GM23338 (cell line): ENCODE data around the gene ARSI. TPM values are rescaled to one million over a fixed set of nuclear protein-coding genes. Genes with fewer than 3 reads are reported as not detected.

ENCODE experiments used
- ATAC-seq: fragments of 200-7000 bp; cut with Tn5 transposase; 3 replicates; pipeline ENCODE4 v1.9.1; 2020
- DNase-seq: peaks from one replicate; pipeline ENCODE4 v3.0.0-alpha.2; 2015; ENCODE audit warnings: low spot score
- H2AFZ ChIP-seq: fragments of 200-600 bp; sonication (generic); 2 replicates; pipeline ENCODE4 v1.8.0; 2016; ENCODE audit warnings: antibody characterized with exemption, mild to moderate bottlenecking, moderate library complexity
- H3F3A ChIP-seq: fragments of 200-600 bp; sonication (generic); replicated peaks from 2 replicates; pipeline ENCODE4 v1.8.0; 2017; ENCODE audit warnings: antibody characterized with exemption, mixed run types, low read depth
- H3K27ac ChIP-seq: fragments of 200-600 bp; sonication (generic); 2 replicates; pipeline ENCODE4 v1.6.1; 2016; ENCODE audit warnings: low read depth
- H3K27me3 ChIP-seq: fragments of 200-600 bp; sonication (generic); 2 replicates; pipeline ENCODE4 v1.8.0; 2016; ENCODE audit warnings: mild to moderate bottlenecking, mixed run types, moderate library complexity; ENCODE audit not compliant: insufficient read depth
- H3K36me3 ChIP-seq: fragments of 200-600 bp; sonication (generic); 2 replicates; pipeline ENCODE4 v1.8.0; 2016; ENCODE audit warnings: mild to moderate bottlenecking; ENCODE audit not compliant: insufficient read depth
- H3K4me1 ChIP-seq: fragments of 200-600 bp; sonication (generic); 2 replicates; pipeline ENCODE4 v1.8.0; 2016; ENCODE audit warnings: mild to moderate bottlenecking, moderate library complexity; ENCODE audit not compliant: insufficient read depth
- H3K4me2 ChIP-seq: fragments of 200-600 bp; sonication (generic); 2 replicates; pipeline ENCODE4 v1.7.1; 2017; ENCODE audit warnings: mixed run types
- H3K4me3 ChIP-seq: fragments of 200-600 bp; sonication (generic); 2 replicates; pipeline ENCODE4 v1.6.1; 2016; ENCODE audit warnings: mixed run types
- H3K79me2 ChIP-seq: fragments of 200-600 bp; sonication (generic); replicated peaks from 2 replicates; pipeline ENCODE4 v1.8.0; 2017; ENCODE audit warnings: mild to moderate bottlenecking; ENCODE audit not compliant: insufficient read depth
- H3K9me2 ChIP-seq: fragments of 200-600 bp; sonication (generic); 2 replicates; pipeline ENCODE4 v1.8.0; 2017; ENCODE audit not compliant: insufficient read depth
- H4K20me1 ChIP-seq: fragments of 200-600 bp; sonication (generic); replicated peaks from 2 replicates; pipeline ENCODE4 v1.8.0; 2017; ENCODE audit warnings: mild to moderate bottlenecking; ENCODE audit not compliant: insufficient read depth
- H3K27ac Mint-ChIP-seq: 2 replicates; pipeline ENCODE4 v1.8.0; 2020; ENCODE audit warnings: inconsistent platforms, mild to moderate bottlenecking, moderate library complexity, mixed read lengths
- H3K27me3 Mint-ChIP-seq: 3 replicates; pipeline ENCODE4 v1.8.0; 2022; ENCODE audit warnings: low read depth, mild to moderate bottlenecking, moderate library complexity, mixed read lengths, inconsistent platforms; ENCODE audit not compliant: insufficient read depth, poor library complexity
- H3K36me3 Mint-ChIP-seq: 3 replicates; pipeline ENCODE4 v1.8.0; 2021; ENCODE audit warnings: low read depth, mild to moderate bottlenecking, inconsistent platforms, moderate library complexity, mixed read lengths
- H3K4me1 Mint-ChIP-seq: 3 replicates; pipeline ENCODE4 v1.8.0; 2020; ENCODE audit warnings: mild to moderate bottlenecking, inconsistent platforms, mixed read lengths
- H3K4me3 Mint-ChIP-seq: 3 replicates; pipeline ENCODE4 v1.8.0; 2021; ENCODE audit warnings: moderate library complexity, mild to moderate bottlenecking, inconsistent platforms, mixed read lengths
- H3K9me3 Mint-ChIP-seq: 3 replicates; pipeline ENCODE4 v1.8.0; 2020; ENCODE audit warnings: moderate library complexity, mild to moderate bottlenecking, inconsistent platforms, mixed read lengths
- CREB1 ChIP-seq: fragments of 250-450 bp; sonication (Bioruptor Pico); IDR thresholded peaks from 2 replicates; pipeline ENCODE4 v1.5.0; 2020; ENCODE audit warnings: low read depth, mild to moderate bottlenecking, moderate library complexity
- EZH2phosphoT487 ChIP-seq: fragments of 200-600 bp; sonication (generic); IDR thresholded peaks from one replicate; pipeline ENCODE4 v1.8.1; 2018; ENCODE audit warnings: antibody characterized with exemption; ENCODE audit not compliant: unreplicated experiment
- JUNB ChIP-seq: IDR thresholded peaks from one replicate; pipeline ENCODE4 v1.6.1; 2016; ENCODE audit warnings: antibody characterized with exemption; ENCODE audit not compliant: unreplicated experiment
- POLR2AphosphoS5 ChIP-seq: IDR thresholded peaks from 2 replicates; pipeline ENCODE4 v1.6.1; 2016; ENCODE audit warnings: antibody characterized with exemption, low read depth
- STAT1 ChIP-seq: IDR thresholded peaks from one replicate; pipeline ENCODE4 v1.6.1; 2016; ENCODE audit warnings: antibody characterized with exemption; ENCODE audit not compliant: unreplicated experiment
- ZNF114 ChIP-seq: fragments of 250-450 bp; sonication (Bioruptor Pico); IDR thresholded peaks from 2 replicates; pipeline ENCODE4 v1.5.0; 2020; ENCODE audit warnings: mild to moderate bottlenecking, moderate library complexity
- ZNF331 ChIP-seq: fragments of 250-450 bp; sonication (Bioruptor Pico); IDR thresholded peaks from 2 replicates; pipeline ENCODE4 v1.5.0; 2020; ENCODE audit warnings: low read depth, mild to moderate bottlenecking, moderate library complexity
- long read RNA-seq: library from polyadenylated mRNA; unstranded; transcript quantifications from one replicate; pipeline ENCODE4 v2.0.0, GENCODE V29; 2020; ENCODE audit not compliant: unreplicated experiment
- polyA plus RNA-seq: library from polyadenylated mRNA; unstranded; fragments of >200 nt; fragmentation: Nextera tagmentation; extraction: Ambion mirVana; gene quantifications from 2 replicates; pipeline ENCODE4 v1.2.1, GENCODE V29; 2016
- total RNA-seq: library from RNA; depleted of rRNA; stranded (reverse); fragments of >200 nt; shearing (Covaris generic); gene quantifications from 2 replicates; pipeline ENCODE4 v1.2.3, GENCODE V29; 2014; rRNA removed
- TF ChIP-seq, protein P1 (sequence below), 2 experiments: fragments of 200-600 bp in 1 of 2; sonication (generic) in 1 of 2; conservative IDR thresholded peaks; 2 replicates each; pipeline versions ENCODE4 v1.5.1 to v1.6.1; 2016 to 2017; ENCODE audit warnings: antibody characterized with exemption in 2 of 2, low read depth in 2 of 2, mild to moderate bottlenecking in 2 of 2, moderate library complexity in 1 of 2

Gene ARSI
- total RNA-seq: 6.9 and 7.1 TPM in 2 replicates
- polyA plus RNA-seq: 0.99 and 1.6 TPM in 2 replicates
- long read RNA-seq, partial matches to known transcripts: 0 of 2 reads
- long read RNA-seq, other reads (novel, unspliced or antisense): 1 of 2 reads

GRCh38 chr5:150302301-150303069 is at the start of gene ARSI:
TSS of gene ARSI (minus strand) at chr5:150302905. CDS start at chr5:150302373, 532 bp downstream.
- no peaks in the 10 kb centered on the region for H3K9me3 Mint-ChIP-seq
- H3K36me3 ChIP-seq: no peaks in the 10 kb centered on the region
- peak within 1 kb of the TSS; percentile 66 for H3K4me3 ChIP-seq
- H3K4me1 Mint-ChIP-seq: peaks cover 54% of the 10 kb centered on the region
- no peaks in the 10 kb centered on the region for H3K9me2 ChIP-seq
- H3K4me3 Mint-ChIP-seq: peak within 1 kb of the TSS; percentile 84
- no peaks in the 10 kb centered on the region for H3K79me2 ChIP-seq
- H3K27me3 ChIP-seq: peaks cover 12% of the 10 kb centered on the region
- peaks cover 48% of the 10 kb centered on the region for H3K4me1 ChIP-seq
- ATAC-seq (peak; percentile 89), DNase-seq (peak; percentile 93)
- H3K4me2 ChIP-seq: peak within 1 kb of the TSS; percentile 85
- no peaks in the 10 kb centered on the region for H4K20me1 ChIP-seq
- peak within 1 kb of the TSS; percentile 84; the same call in 1 of the 2 replicates for H3K27ac Mint-ChIP-seq
- peak within 1 kb of the TSS; percentile 73; the same call in 1 of the 2 replicates for H3K27ac ChIP-seq
- TF ChIP-seq ZNF331 (CRISPR knock-in tag) (no peak), STAT1 (no peak), CREB1 (CRISPR knock-in tag) (no peak), JUNB (no peak), ZNF114 (CRISPR knock-in tag) (no peak), POLR2AphosphoS5 (peak; percentile 53; the same call in 1 of the 2 replicates), EZH2phosphoT487 (no peak)
- TF ChIP-seq, protein P1, sequence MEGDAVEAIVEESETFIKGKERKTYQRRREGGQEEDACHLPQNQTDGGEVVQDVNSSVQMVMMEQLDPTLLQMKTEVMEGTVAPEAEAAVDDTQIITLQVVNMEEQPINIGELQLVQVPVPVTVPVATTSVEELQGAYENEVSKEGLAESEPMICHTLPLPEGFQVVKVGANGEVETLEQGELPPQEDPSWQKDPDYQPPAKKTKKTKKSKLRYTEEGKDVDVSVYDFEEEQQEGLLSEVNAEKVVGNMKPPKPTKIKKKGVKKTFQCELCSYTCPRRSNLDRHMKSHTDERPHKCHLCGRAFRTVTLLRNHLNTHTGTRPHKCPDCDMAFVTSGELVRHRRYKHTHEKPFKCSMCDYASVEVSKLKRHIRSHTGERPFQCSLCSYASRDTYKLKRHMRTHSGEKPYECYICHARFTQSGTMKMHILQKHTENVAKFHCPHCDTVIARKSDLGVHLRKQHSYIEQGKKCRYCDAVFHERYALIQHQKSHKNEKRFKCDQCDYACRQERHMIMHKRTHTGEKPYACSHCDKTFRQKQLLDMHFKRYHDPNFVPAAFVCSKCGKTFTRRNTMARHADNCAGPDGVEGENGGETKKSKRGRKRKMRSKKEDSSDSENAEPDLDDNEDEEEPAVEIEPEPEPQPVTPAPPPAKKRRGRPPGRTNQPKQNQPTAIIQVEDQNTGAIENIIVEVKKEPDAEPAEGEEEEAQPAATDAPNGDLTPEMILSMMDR (conservative IDR thresholded peaks at IDR 0.05; ENCODE audit: low read depth in 2 of 2): peak; percentile 32 to 70; a peak in 3 of 4 replicates
- peaks cover 16% of the 10 kb centered on the region for H3K27me3 Mint-ChIP-seq
- H3K36me3 Mint-ChIP-seq: no peaks in the 10 kb centered on the region
- peaks cover 7% of the 10 kb centered on the region; the same call in 1 of the 2 replicates for H3F3A ChIP-seq
- peak within 1 kb of the TSS; percentile 99 for H2AFZ ChIP-seq

DNA sequence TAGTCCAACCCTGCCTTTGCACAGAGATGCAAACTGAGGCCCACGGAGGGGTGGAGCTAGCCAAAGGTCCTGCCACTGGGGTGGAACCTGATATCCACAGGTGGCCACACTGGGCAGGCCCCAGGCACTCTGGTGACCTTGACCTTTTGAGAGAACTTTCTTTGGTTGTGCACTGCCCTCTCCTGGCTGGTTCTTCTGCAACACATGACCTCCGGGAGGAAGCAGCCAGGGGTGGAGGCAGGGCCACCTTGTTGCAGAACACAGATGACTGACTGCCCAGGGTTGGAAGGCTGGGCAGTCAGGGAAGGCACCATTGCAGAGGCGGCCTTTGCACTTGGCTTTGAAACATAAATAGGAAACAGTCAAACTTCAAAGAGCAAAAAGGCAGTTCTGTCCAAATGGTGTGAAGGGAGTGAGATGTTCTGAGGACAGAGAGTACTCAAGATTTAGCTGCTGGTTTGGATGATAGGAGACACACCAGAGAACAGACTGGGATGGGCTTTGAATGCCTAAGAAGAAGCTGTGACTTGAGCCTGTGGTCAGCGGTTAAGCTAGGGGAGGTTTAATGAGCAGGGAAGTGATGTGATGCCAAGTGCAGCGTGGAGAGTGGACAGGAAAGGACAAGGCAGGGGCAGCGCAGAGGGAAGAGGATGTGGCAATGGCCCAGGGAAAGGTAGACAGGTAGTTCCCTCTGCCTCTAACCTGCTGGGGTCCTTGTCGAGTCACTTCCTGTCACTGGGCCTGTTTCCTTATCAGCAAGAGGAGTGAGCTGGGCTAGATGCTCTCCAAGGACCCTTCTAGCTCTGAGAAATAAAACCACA is 48.0 kb upstream of the ARSI start:
- H3K27me3 ChIP-seq: no peaks in the 10 kb centered on the region
- no peaks in the 10 kb centered on the region for H3K36me3 ChIP-seq
- H3F3A ChIP-seq: no peaks in the 10 kb centered on the region
- peaks cover 7% of the 10 kb centered on the region; the same call in 1 of the 2 replicates for H3K4me1 ChIP-seq
- no peaks in the 10 kb centered on the region for H4K20me1 ChIP-seq
- peaks cover 10% of the 10 kb centered on the region for H3K4me1 Mint-ChIP-seq
- H3K4me3 ChIP-seq: no peak overlapping the region
- peak overlapping the region; percentile 34; the same call in 1 of the 2 replicates for H3K4me2 ChIP-seq
- H3K4me3 Mint-ChIP-seq: no peak overlapping the region
- TF ChIP-seq, protein P1 (conservative IDR thresholded peaks at IDR 0.05; ENCODE audit: low read depth in 2 of 2): peak; percentile 81 to 97
- no peak for TF ChIP-seq ZNF114 (CRISPR knock-in tag)
- peak overlapping the region; percentile 91 for H2AFZ ChIP-seq
- DNase-seq: peak; percentile 94
- no peak overlapping the region for H3K27ac ChIP-seq
- no peaks in the 10 kb centered on the region for H3K9me2 ChIP-seq
- peaks cover 4% of the 10 kb centered on the region for H3K27me3 Mint-ChIP-seq
- no peak overlapping the region for H3K27ac Mint-ChIP-seq
- H3K9me3 Mint-ChIP-seq: no peaks in the 10 kb centered on the region
- no peaks in the 10 kb centered on the region for H3K36me3 Mint-ChIP-seq
- ATAC-seq: peak; percentile 96
- H3K79me2 ChIP-seq: no peaks in the 10 kb centered on the region
